Left ventricle myocardium inferior (tissue), 1 donor: Measurements from ENCODE around the gene CHIT1. TPM values are rescaled to one million over a fixed set of nuclear protein-coding genes. Genes with fewer than 3 reads are reported as not detected.

ENCODE experiments used
- DNase-seq: peaks from one replicate; pipeline ENCODE4 v3.0.0-alpha.2; 2020
- H3K27ac ChIP-seq: fragments of 200-600 bp; replicated peaks from 2 replicates; pipeline ENCODE4 v1.8.0; 2021
- H3K27me3 ChIP-seq: fragments of 200-600 bp; 2 replicates; pipeline ENCODE4 v1.8.0; 2021; ENCODE audit warnings: low read depth
- H3K36me3 ChIP-seq: fragments of 200-600 bp; 2 replicates; pipeline ENCODE4 v1.8.0; 2021
- H3K4me1 ChIP-seq: fragments of 200-600 bp; 2 replicates; pipeline ENCODE4 v1.8.0; 2021
- H3K4me3 ChIP-seq: fragments of 200-600 bp; 2 replicates; pipeline ENCODE4 v1.8.0; 2021; ENCODE audit warnings: mild to moderate bottlenecking, moderate library complexity
- H3K9me3 ChIP-seq: fragments of 200-600 bp; replicated peaks from 2 replicates; pipeline ENCODE4 v1.8.0; 2021
- intact Hi-C: fragments of 100-400 bp; cut with micrococcal nuclease; formaldehyde crosslinking; loops from one replicate; pipeline ENCODE4 v1.11.0; 2022
- total RNA-seq: library from RNA; stranded (reverse); fragmentation: NEBNext Ultra II Directional; extraction: Animal tissue kit (Norgen Biotek cat#: 25700); gene quantifications from one replicate; pipeline ENCODE4 v1.2.1, GENCODE V29; 2021
- TF ChIP-seq, protein P1 (sequence below): fragments of 200-600 bp; IDR thresholded peaks from 2 replicates; pipeline ENCODE4 v1.8.0; 2021; ENCODE audit warnings: antibody characterized with exemption, mild to moderate bottlenecking, borderline replicate concordance
- donor health status: DM: no; HTN: yes; CAD: no; lungs with severe emphysema.

Gene CHIT1
- total RNA-seq, 1 donor from 2014 or later: not detected

- no peak overlapping the region for H3K27ac ChIP-seq
- H3K36me3 ChIP-seq: no peaks in the 10 kb centered on the region
- intact Hi-C loops: no loop called here
- H3K4me3 ChIP-seq: no peak overlapping the region
- DNase-seq: no peak
- no peaks in the 10 kb centered on the region for H3K27me3 ChIP-seq
- no peaks in the 10 kb centered on the region for H3K9me3 ChIP-seq
- TF ChIP-seq, protein P1, sequence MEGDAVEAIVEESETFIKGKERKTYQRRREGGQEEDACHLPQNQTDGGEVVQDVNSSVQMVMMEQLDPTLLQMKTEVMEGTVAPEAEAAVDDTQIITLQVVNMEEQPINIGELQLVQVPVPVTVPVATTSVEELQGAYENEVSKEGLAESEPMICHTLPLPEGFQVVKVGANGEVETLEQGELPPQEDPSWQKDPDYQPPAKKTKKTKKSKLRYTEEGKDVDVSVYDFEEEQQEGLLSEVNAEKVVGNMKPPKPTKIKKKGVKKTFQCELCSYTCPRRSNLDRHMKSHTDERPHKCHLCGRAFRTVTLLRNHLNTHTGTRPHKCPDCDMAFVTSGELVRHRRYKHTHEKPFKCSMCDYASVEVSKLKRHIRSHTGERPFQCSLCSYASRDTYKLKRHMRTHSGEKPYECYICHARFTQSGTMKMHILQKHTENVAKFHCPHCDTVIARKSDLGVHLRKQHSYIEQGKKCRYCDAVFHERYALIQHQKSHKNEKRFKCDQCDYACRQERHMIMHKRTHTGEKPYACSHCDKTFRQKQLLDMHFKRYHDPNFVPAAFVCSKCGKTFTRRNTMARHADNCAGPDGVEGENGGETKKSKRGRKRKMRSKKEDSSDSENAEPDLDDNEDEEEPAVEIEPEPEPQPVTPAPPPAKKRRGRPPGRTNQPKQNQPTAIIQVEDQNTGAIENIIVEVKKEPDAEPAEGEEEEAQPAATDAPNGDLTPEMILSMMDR: no peak
- H3K4me1 ChIP-seq: peaks cover 1% of the 10 kb centered on the region
These were observed 23.3 kb downstream of the CHIT1 start for GRCh38 chr1:203206129-203206687.

DNA sequence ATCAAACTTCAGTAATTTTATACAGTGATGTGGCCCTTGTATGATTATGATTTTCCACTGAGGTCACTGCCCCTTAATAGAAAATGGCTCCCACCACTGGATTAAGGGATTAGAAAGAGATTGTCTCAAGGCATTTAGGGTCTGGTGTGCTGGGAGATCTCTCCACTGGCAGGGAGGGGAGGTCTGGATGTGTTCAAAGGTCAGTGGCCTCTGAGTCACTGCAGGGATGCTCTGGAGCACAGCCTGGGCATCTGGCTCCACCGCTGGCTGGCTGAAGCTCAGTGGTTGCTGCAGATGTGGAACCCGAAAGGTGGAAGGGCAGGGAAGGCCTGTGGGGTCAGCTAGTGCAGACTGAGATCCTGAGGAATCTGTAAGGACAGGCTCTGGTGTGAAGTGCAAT is 24.7 kb downstream of the CHIT1 start:
- no peak for DNase-seq
- Histone ChIP-seq H3K4me1 (peaks cover 16% of the 10 kb centered on the region), H3K27ac (no peak overlapping the region), H3K9me3 (no peaks in the 10 kb centered on the region), H3K4me3 (no peak overlapping the region), H3K36me3 (no peaks in the 10 kb centered on the region), H3K27me3 (no peaks in the 10 kb centered on the region)
- intact Hi-C loops: no loop called here
- TF ChIP-seq, protein P1: no peak

DNA sequence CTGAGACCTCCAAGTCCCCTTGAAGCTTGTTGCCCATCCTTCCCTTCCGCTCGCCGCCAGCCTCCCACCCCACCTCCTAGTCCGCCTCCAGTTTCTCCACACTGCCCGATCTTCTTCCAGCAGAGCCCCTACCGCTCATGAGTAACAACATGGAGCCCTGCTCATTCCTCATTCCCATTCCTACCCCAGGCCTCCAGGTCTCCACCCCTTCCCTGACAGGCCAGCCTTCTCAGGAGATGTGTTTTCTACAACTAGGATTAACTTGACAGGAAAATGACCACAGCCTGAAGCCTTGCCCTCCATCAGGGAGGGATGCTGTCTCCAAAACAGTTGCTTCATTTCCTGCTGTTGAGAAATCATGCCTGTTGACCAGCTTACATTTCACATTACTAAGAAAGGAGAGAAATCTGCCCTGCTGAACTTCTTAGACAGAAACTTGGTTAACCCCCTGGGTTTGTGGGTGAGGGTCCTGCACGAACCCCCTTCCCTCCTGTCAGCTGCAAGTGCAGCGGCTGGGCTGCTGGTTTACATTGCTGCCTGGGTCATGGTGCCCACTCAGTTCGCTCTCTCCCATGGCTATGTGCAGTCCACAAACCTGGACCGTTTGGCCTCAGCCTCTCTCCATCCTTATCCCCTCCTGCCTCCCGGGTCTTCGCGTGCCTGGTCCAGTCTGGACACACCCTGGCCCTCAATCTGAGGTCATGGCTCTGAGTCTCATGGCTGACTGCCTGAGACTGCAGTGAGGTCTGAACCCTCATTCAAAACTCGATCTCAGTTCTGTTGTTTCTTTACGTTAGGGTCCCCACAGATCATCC is 26.8 kb downstream of the CHIT1 start:
- peaks cover 25% of the 10 kb centered on the region for H3K4me1 ChIP-seq
- H3K27ac ChIP-seq: peak overlapping the region; percentile 79
- peak; percentile 58 for DNase-seq
- TF ChIP-seq, protein P1: no peak
- no peaks in the 10 kb centered on the region for H3K27me3 ChIP-seq
- no peak overlapping the region for H3K4me3 ChIP-seq
- intact Hi-C loops: no loop called here
- H3K36me3 ChIP-seq: no peaks in the 10 kb centered on the region
- H3K9me3 ChIP-seq: no peaks in the 10 kb centered on the region

DNA sequence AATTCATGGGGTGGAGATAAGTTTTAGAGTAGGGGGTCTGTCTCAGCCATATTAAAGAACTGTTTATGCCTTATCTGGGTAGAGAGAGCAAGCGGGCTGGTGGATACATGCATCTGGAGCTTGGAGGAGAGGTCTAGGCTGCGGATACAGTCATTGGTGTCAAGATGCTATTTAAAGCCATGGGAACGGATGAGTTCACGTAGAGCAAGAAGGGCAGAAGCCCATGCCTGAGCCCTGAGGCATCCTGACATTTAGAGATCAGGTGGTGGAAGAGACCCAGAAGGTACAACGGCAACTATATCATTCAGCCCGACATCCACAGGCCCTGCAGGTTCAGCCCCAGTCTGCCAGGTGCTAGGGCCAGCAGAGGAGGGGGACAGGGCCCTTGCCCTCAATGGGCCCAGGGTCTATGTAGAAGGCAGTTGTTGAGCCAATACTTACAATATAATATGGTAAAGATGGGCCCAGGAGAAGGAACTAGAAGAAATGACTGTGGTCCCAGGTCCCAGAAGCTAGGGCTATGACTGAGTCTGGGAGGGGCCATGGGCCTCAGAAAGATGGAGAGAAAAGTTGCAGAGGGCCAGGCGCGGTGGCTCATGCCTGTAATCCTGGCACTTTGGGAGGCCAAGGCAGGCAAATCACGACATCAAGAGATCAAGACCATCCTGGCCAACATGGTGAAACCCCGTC is 27.8 kb downstream of the CHIT1 start:
- H3K4me3 ChIP-seq: no peak overlapping the region
- DNase-seq: no peak
- H3K27ac ChIP-seq: peak overlapping the region; percentile 79
- H3K9me3 ChIP-seq: no peaks in the 10 kb centered on the region
- no peaks in the 10 kb centered on the region for H3K36me3 ChIP-seq
- TF ChIP-seq, protein P1: no peak
- no peaks in the 10 kb centered on the region for H3K27me3 ChIP-seq
- intact Hi-C loops: no loop called here
- H3K4me1 ChIP-seq: peaks cover 25% of the 10 kb centered on the region

DNA sequence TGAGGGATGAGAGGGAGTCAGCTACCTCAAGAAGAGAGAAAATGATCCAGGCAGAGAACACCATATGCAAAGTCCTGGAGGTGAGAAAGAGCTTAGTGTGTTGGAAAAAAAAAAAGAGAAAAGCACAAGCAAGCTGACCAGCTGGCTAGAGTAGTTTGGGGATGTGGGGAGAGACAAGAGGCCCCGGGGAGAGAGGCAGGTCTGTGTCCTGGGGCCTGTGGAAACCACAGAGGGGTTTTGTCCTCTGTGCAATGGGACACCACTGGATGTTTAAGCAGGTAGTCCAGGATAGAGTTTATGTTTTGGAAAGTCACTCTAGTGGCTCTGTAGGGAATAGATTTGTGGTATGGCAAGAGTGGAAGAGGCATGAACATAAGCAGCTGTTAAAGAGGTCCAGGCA is 28.6 kb downstream of the CHIT1 start:
- H3K4me1 ChIP-seq: peaks cover 25% of the 10 kb centered on the region
- H3K27ac ChIP-seq: peak overlapping the region; percentile 79
- no peaks in the 10 kb centered on the region for H3K9me3 ChIP-seq
- H3K27me3 ChIP-seq: no peaks in the 10 kb centered on the region
- H3K4me3 ChIP-seq: peak overlapping the region; percentile 9
- DNase-seq: no peak
- TF ChIP-seq, protein P1: no peak
- intact Hi-C loops: no loop called here
- H3K36me3 ChIP-seq: no peaks in the 10 kb centered on the region
